Measurements from ENCODE around the gene KREMEN2. TPM values are rescaled to one million over a fixed set of nuclear protein-coding genes. Genes with fewer than 3 reads are reported as not detected.

KREMEN2 gene
- total RNA-seq, 1 experiment from 2014 or later = not detected

DNA sequence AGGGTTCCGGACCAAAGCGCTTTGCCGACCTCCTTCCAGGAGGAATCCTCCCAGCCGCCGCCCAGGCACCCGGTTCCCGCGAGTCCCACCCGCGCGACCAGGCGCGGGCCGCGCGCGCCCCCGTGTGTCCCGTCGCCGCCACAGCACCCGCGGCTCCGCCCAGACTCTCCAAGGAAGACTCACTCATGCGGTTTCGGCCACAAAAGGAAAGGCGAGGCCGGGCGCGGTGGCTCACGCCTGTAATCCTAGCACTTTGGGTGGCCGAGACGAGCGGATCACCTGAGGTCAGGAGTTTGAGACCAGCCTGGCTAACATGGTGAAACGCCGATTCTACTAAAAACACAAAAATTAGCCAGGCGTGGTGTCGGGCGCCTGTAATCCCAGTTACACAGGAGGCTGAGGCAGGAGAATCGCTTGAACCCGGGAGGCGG is 19.6 kb downstream of the KREMEN2 start:
- peak; percentile 88 to 91 for DNase-seq (ENCODE audit: low read depth in 1 of 2, low spot score in 2 of 2)
- Histone ChIP-seq H3K4me1 (replicated peaks) (peaks cover 22% of the 10 kb centered on the region), H3K36me3 (peaks cover 11% of the 10 kb centered on the region; the same call in 1 of the 2 replicates), H3K9me3 (replicated peaks) (no peaks in the 10 kb centered on the region), H3K27me3 (replicated peaks) (peaks cover 3% of the 10 kb centered on the region; the same call in 1 of the 2 replicates), H3K27ac (no peak overlapping the region), H3K4me3 (0 out of 2 replicates have a peak overlapping the region, but pooled peaks have one; percentile 7)

DNA sequence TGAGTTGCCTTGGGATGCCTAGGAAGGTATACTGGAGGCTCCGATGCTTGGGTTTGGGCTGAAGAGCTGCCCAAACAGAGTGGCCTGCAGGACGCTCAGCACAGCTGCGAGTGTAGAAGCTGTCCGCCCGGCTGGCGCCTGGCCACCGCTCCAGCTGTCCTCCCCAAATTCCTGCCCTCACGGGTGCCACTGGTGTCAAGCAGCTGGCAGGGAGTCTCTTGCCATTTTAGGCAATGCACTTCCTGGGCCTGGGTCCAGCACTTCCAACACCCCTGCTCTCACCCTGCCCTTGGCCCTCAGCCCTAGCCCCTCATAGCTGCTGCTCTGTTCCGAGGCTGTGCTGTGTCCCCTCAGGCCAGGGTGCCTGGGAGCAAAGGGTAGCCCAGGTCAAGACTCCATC is 21.4 kb downstream of the KREMEN2 start:
- Histone ChIP-seq H3K9me3 (replicated peaks) (no peaks in the 10 kb centered on the region), H3K36me3 (no peaks in the 10 kb centered on the region), H3K27me3 (replicated peaks) (peaks cover 8% of the 10 kb centered on the region; the same call in 1 of the 2 replicates), H3K27ac (no peak overlapping the region), H3K4me3 (no peak overlapping the region), H3K4me1 (replicated peaks) (peaks cover 15% of the 10 kb centered on the region)
- DNase-seq (ENCODE audit: low read depth in 1 of 2, low spot score in 2 of 2) = no peak

DNA sequence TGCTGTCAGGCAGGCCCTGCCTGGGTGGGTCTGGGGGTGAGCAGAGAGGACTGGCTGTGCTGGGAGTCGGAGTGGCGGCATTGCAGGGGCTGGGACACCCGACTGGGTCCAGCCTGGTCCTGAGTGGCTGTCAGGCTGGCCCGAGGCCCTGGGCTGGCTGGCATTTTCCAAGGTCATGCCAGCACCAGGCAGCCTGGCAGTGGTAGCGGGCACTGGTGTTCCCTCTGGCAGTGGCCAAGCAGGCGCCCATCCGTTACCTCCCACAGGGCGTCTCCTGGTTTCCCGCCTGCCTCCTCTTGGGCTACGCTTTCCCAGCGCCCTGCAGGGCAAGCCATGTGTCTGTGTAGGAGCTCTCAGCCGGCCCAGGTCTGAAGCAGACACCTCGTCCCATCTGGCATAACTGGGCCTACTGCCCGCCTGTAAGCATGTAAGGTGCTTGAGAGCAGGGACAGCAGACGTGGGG is 21.8 kb downstream of the KREMEN2 start:
- Histone ChIP-seq H3K27ac (no peak overlapping the region), H3K4me1 (replicated peaks) (peaks cover 10% of the 10 kb centered on the region), H3K27me3 (replicated peaks) (peaks cover 8% of the 10 kb centered on the region; the same call in 1 of the 2 replicates), H3K9me3 (replicated peaks) (no peaks in the 10 kb centered on the region), H3K4me3 (no peak overlapping the region), H3K36me3 (no peaks in the 10 kb centered on the region)
- DNase-seq (ENCODE audit: low read depth in 1 of 2, low spot score in 2 of 2) = no peak

DNA sequence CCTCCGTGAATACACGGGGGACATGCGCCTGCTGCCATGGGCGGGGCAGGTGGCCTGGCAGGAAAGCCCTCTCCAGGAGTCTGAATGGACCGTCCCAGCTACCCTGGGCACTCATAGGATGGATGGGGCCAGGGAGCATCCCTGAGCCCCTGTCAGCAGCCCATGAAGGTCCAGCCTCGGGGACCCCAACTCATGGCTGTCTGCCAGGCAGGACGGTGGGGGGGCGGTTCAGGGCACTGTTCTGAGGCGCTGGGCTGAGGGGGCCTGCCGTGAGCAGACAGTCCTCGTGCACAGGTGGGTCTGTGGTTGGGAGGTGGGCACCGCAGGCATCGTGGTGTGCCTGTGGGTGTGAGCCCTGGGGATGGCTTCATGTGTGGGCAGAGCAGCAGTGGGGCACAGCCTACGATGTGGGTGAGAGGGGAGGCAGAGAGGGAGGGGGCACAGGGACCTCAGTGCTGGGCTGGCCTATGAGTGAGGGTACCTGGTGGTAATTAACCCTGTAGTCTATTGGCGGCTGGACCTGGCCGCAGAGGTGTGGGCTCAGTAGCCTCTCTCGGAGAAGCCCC is 22.6 kb downstream of the KREMEN2 start:
- Histone ChIP-seq H3K4me1 (replicated peaks) (peaks cover 7% of the 10 kb centered on the region), H3K4me3 (no peak overlapping the region), H3K27me3 (replicated peaks) (peaks cover 8% of the 10 kb centered on the region; the same call in 1 of the 2 replicates), H3K9me3 (replicated peaks) (no peaks in the 10 kb centered on the region), H3K36me3 (no peaks in the 10 kb centered on the region), H3K27ac (no peak overlapping the region)
- DNase-seq (ENCODE audit: low read depth in 1 of 2, low spot score in 2 of 2) = no peak

DNA sequence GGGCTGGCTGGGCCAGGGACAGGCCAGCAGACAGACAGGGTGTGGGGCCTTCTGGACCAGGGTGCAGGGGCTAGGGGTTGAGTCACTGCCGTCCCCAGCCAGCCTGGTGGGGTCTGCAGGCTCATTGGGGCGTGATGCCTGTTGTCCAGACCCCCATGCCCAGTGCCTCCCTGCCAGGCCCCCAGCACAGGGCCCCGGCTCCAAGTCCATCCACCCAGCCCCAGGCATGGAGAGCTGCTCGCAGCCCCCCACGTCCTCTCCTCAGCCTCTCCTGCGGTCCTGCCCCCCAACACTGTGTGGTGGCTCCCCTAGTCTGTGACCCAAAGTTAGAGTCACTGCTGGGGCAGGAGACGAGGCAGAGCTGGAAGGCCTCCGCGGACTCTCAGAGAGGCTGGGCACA is 23.2 kb downstream of the KREMEN2 start:
- no peaks in the 10 kb centered on the region for H3K9me3 ChIP-seq (replicated peaks)

DNA sequence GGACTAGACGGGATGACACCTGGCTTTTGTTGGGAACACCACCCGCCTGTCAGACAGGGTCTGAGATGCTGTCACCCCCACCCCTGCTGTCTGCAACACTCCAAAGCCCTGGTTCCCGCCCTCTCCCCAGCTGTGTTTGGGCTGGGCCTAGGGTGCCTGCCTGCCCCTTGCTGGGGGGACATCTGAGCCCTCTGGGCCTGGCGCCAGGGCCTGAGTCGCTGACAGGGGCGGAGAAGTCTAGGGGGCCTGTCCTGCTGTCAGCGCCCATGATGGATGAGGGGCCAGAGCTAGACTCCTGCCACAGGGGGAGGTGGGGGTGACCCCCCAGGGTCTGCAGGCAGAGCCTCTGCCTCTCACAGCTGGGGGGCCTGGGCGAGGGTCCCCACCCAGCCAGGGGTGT is 23.8 kb downstream of the KREMEN2 start:
- peaks cover 8% of the 10 kb centered on the region; the same call in 1 of the 2 replicates for H3K27me3 ChIP-seq (replicated peaks)
- no peak for DNase-seq (ENCODE audit: low read depth in 1 of 2, low spot score in 2 of 2)
- no peaks in the 10 kb centered on the region for H3K36me3 ChIP-seq
- H3K9me3 ChIP-seq (replicated peaks) = no peaks in the 10 kb centered on the region
- no peak overlapping the region for H3K27ac ChIP-seq
- H3K4me3 ChIP-seq = no peak overlapping the region
- H3K4me1 ChIP-seq (replicated peaks) = peaks cover 7% of the 10 kb centered on the region

More for the DNA sequence above, 23.2 kb downstream of the KREMEN2 start:
- Histone ChIP-seq H3K27me3 (replicated peaks) (peaks cover 8% of the 10 kb centered on the region; the same call in 1 of the 2 replicates), H3K27ac (no peak overlapping the region), H3K36me3 (no peaks in the 10 kb centered on the region), H3K4me3 (no peak overlapping the region), H3K4me1 (replicated peaks) (peaks cover 7% of the 10 kb centered on the region)
- DNase-seq (ENCODE audit: low read depth in 1 of 2, low spot score in 2 of 2) = no peak

DNA sequence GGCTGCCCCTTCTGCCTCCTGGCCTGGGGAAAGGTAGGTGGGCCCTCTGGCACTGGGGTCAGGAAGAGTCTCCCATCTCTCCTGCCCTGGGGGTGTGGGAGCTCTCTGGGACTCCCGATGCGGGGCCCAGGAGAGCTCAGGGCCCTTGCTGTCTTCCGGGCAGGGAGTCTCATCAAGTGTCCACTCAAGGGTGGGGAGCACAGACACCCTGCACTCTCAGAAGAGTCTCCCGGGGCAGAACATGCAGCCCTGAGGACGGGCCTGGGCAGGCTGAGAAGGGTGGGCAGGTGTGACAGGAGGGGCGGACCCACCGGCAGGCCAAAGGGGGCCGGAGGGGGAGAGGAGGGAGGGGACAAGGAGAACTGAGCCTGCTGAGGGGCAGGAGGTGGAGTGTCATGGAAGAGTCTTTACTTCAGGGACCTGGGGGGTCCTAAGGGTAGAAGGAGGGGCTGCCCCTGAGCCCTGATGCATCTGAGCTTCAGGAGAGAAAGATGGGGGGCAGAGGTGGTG is 24.6 kb downstream of the KREMEN2 start:
- Histone ChIP-seq H3K27me3 (replicated peaks) (peaks cover 8% of the 10 kb centered on the region; the same call in 1 of the 2 replicates), H3K4me1 (replicated peaks) (peaks cover 5% of the 10 kb centered on the region), H3K36me3 (no peaks in the 10 kb centered on the region), H3K27ac (no peak overlapping the region), H3K9me3 (replicated peaks) (no peaks in the 10 kb centered on the region), H3K4me3 (no peak overlapping the region)
- no peak for DNase-seq (ENCODE audit: low read depth in 1 of 2, low spot score in 2 of 2)

DNA sequence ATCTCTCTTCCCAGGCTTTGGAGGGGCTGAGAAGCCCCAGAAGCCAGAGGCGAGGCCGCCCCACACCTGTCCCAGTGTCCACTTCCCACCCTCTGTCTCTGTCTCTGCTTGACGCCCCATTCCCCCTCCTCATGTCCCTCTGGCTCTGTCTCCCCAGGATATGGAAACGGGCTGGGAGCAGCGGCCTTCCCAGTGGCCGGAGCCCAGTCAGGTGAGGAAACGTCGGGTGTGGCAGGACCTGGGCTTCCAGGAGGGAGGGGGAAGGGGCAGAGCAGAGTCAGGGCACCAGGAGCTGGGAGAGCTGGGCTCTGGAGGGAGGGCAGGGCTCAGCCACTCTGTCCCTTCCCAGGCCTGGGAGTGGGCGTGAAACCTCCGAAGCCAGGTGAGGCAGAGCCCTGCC is 26.8 kb downstream of the KREMEN2 start:
- Histone ChIP-seq H3K4me1 (replicated peaks) (no peaks in the 10 kb centered on the region), H3K27ac (no peak overlapping the region), H3K4me3 (no peak overlapping the region), H3K36me3 (no peaks in the 10 kb centered on the region), H3K9me3 (replicated peaks) (no peaks in the 10 kb centered on the region), H3K27me3 (replicated peaks) (peaks cover 9% of the 10 kb centered on the region; the same call in 1 of the 2 replicates)
- DNase-seq (ENCODE audit: low read depth in 1 of 2, low spot score in 2 of 2) = no peak

DNA sequence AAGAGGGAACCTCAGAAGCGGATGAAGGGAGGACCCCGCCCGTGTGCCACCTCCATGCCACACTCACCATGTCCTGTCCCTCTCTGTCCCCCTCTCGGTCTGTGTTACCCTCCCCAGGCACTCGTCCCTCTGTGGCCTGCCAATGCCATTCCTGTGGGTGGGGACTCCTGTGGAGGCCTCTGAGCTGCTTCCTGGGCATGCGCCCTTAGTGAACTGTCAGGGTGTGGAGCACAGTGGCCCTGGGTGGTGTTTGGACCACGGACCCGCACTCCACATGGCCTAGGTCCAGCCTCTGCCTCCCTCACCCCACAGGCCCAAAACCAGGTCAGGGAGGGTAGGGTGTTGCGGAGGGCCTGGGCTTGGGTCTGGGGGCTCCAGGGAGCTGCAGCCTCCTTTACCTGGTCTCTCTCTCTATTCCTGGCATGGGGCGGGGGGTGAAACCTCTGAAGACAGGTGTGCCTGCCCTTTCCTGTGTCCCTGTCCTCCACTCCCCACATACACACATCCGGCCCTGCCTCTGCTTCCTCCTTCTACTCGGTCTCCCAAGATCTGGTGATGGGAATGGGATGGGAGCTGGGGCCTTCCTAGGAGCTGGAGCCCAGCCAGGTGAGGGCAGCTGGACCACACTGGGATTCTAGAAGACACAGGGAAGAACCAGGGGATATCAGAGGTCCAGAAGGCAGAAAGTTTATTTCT is 27.6 kb downstream of the KREMEN2 start:
- no peak overlapping the region for H3K27ac ChIP-seq
- DNase-seq (ENCODE audit: low read depth in 1 of 2, low spot score in 2 of 2) = no peak
- H3K4me3 ChIP-seq = no peak overlapping the region
- H3K27me3 ChIP-seq (replicated peaks) = peaks cover 16% of the 10 kb centered on the region
- H3K4me1 ChIP-seq (replicated peaks) = no peaks in the 10 kb centered on the region
- H3K36me3 ChIP-seq = no peaks in the 10 kb centered on the region
- H3K9me3 ChIP-seq (replicated peaks) = no peaks in the 10 kb centered on the region

DNA sequence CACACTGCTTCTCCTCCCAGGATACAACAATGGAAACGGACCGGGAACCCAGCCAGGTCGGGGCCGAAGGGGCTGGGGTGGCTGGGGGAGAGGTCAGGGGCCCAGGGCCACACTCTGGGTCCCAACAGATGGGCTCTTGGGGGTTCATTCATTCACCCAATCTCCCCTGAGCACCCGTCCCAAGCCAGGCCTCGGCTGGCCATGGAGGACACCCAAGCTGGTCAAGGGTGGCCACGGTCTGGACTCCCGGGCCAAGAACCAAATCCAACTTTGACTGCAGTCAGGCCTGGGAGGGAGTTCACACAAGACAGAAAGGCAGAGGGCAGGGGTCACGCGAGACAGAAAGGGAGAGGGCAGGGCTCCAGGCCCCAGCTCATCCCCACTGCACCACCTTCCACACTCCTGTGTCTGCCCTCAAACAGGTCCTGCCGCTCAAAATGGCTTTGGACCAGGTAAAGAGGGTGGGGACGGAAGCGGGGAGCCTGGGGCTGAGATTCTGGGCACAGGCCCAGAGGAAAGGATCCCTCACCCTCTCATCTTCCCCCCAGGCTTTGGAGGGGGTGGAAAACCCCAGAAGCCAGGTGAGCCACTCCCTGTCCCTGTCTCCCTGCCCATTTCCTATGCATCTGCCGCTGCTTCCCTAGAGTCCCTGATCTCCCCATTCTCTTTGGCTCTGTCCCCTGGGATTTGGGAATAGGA is 28.5 kb downstream of the KREMEN2 start:
- no peak for DNase-seq (ENCODE audit: low read depth in 1 of 2, low spot score in 2 of 2)
- no peak overlapping the region for H3K4me3 ChIP-seq

DNA sequence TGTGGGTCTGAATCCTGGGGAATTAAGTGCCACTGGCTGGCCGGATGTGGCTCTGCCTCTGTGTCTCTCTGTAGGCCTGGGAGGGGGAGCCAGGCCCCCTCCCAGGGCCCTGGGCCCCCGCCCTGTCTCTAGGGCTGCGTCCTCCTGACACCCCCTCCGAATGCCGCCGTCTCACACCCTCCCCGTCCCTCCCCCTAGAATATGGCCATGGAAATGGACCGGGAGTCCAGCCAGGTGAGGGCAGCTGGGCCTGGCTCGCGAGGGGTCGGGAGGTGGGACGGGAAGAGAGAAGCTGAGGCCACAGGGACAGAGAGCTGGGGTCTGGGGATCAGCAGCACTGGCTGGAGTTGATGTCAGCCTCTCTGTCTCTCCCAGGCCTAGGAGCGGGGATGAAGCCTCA is 32.2 kb downstream of the KREMEN2 start:
- Histone ChIP-seq H3K36me3 (no peaks in the 10 kb centered on the region), H3K27me3 (replicated peaks) (peaks cover 54% of the 10 kb centered on the region), H3K9me3 (replicated peaks) (no peaks in the 10 kb centered on the region), H3K27ac (no peak overlapping the region), H3K4me1 (replicated peaks) (no peaks in the 10 kb centered on the region), H3K4me3 (no peak overlapping the region)
- DNase-seq (ENCODE audit: low read depth in 1 of 2, low spot score in 2 of 2) = no peak

More for the DNA sequence above, 28.5 kb downstream of the KREMEN2 start:
- Histone ChIP-seq H3K27me3 (replicated peaks) (peaks cover 25% of the 10 kb centered on the region), H3K36me3 (no peaks in the 10 kb centered on the region), H3K4me1 (replicated peaks) (no peaks in the 10 kb centered on the region), H3K27ac (no peak overlapping the region), H3K9me3 (replicated peaks) (no peaks in the 10 kb centered on the region)

DNA sequence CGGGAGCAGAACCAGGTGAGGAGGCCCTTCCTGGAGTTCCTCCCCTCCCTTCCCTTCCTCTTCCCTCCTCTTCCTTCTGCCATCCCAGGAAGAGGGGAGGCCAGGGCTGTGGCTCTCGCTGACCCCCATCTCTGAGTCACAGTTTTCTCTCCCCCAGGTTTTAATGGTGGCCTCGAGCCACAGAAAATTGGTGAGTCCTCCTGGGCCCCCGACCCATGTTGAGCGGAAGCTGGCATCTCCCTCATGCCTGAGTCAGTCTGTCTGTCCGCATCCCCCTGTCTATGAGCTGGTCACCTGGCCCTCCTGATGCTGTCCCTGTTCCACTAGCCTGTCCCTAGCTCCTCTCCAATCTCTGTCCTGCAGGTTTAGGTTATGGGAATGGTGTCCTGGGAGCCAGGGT is 35.9 kb downstream of the KREMEN2 start:
- no peak overlapping the region for H3K4me3 ChIP-seq
- no peak for DNase-seq (ENCODE audit: low read depth in 1 of 2, low spot score in 2 of 2)
- H3K4me1 ChIP-seq (replicated peaks) = no peaks in the 10 kb centered on the region
- H3K27ac ChIP-seq = no peak overlapping the region
- no peaks in the 10 kb centered on the region for H3K9me3 ChIP-seq (replicated peaks)
- H3K36me3 ChIP-seq = no peaks in the 10 kb centered on the region
- H3K27me3 ChIP-seq (replicated peaks) = peaks cover 68% of the 10 kb centered on the region

DNA sequence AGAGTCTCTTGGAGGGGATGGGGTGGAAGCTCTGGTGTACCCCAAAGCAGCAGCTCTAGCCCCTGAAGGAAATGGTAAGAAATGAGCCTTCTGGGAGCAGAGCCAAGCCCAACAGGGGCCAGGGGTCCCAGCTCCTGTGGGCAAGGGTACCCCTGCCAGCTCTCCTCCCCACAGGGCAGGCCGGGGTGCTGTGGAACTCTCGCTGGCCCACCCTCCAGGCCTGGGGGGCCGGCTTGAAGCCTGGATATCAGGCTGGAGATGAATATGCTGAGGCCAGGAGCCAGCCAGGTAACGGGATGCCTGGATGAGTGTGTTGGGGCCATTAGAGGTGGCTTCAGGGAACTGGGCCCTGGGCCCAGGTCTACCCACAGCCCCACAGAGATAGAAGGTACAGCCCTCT is 36.5 kb downstream of the KREMEN2 start:
- H3K27ac ChIP-seq = no peak overlapping the region
- H3K9me3 ChIP-seq (replicated peaks) = no peaks in the 10 kb centered on the region
- peaks cover 74% of the 10 kb centered on the region for H3K27me3 ChIP-seq (replicated peaks)

DNA sequence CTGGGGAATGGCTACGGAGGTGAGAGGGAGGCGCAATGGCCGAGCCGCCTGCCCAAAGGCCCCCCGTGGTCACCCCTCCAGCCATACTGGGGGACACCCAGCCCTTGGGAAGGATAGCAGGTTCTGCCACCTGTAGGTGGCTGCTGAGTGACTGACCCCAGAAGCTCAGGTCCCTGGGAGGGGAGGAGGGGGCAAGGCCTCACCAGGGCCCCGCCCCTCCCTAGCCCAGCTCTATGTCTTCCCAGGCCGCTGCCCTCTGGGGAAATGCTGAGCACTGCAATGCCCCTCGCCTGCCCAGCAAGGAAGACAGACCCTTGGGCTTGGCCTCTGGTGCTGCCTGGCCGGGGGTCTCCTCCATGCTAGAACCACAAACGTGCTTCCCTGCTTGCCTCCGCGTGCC is 37.2 kb downstream of the KREMEN2 start:
- no peaks in the 10 kb centered on the region for H3K4me1 ChIP-seq (replicated peaks)
- peaks cover 78% of the 10 kb centered on the region for H3K27me3 ChIP-seq (replicated peaks)

More for the DNA sequence above, 36.5 kb downstream of the KREMEN2 start:
- H3K4me3 ChIP-seq = no peak overlapping the region
- no peaks in the 10 kb centered on the region for H3K4me1 ChIP-seq (replicated peaks)
- DNase-seq (ENCODE audit: low read depth in 1 of 2, low spot score in 2 of 2) = no peak
- H3K36me3 ChIP-seq = no peaks in the 10 kb centered on the region

More for the DNA sequence above, 37.2 kb downstream of the KREMEN2 start:
- no peaks in the 10 kb centered on the region for H3K9me3 ChIP-seq (replicated peaks)
- no peaks in the 10 kb centered on the region for H3K36me3 ChIP-seq
- H3K4me3 ChIP-seq = no peak overlapping the region
- H3K27ac ChIP-seq = no peak overlapping the region
- no peak for DNase-seq (ENCODE audit: low read depth in 1 of 2, low spot score in 2 of 2)
